NCI-H524 treated with DMSO at 0.1 percent for 48 hours (cell line): ENCODE data around the gene GRP.

Experiments used
- DNase-seq: peaks from one replicate; lab custom pipeline; 2025; lab: John Stamatoyannopoulos, UW

GRP gene

GRCh38 chr18:59267503-59268126 lies 47.7 kb downstream of the GRP start:
- no peak for DNase-seq

- DNase-seq: no peak
Observed at GRCh38 chr18:59268127-59268720, 48.3 kb downstream of the GRP start.

- DNase-seq: no peak
Observed at GRCh38 chr18:59268721-59269562, 49.0 kb downstream of the GRP start.

- no peak for DNase-seq
Observed at GRCh38 chr18:59269563-59270119, 49.7 kb downstream of the GRP start.

- no peak for DNase-seq
Observed at GRCh38 chr18:59270689-59271257, 50.8 kb downstream of the GRP start.

GRCh38 chr18:59271606-59272220 lies 51.8 kb downstream of the GRP start:
- DNase-seq: no peak

GRCh38 chr18:59272221-59272888 lies 52.4 kb downstream of the GRP start:
- no peak for DNase-seq

- DNase-seq: no peak
Observed at GRCh38 chr18:59272891-59273758, 53.2 kb downstream of the GRP start, which contains the start of gene RAX. Gene RAX (minus strand): TSS chr18:59273454. CDS start chr18:59273206, 248 bp downstream.

GRCh38 chr18:59273759-59274532 lies 54.0 kb downstream of the GRP start:
- no peak for DNase-seq

- DNase-seq: no peak
Observed at GRCh38 chr18:59274533-59274928, 54.6 kb downstream of the GRP start.

GRCh38 chr18:59275406-59275949 lies 55.5 kb downstream of the GRP start:
- no peak for DNase-seq

- no peak for DNase-seq
Observed at GRCh38 chr18:59276047-59276446, 56.1 kb downstream of the GRP start.

GRCh38 chr18:59278793-59279192 lies 58.8 kb downstream of the GRP start:
- DNase-seq: no peak

- no peak for DNase-seq
Observed at GRCh38 chr18:59279193-59279592, 59.2 kb downstream of the GRP start.

GRCh38 chr18:59279722-59280121 lies 59.8 kb downstream of the GRP start:
- no peak for DNase-seq
